Panc1 (cell line): Measurements from ENCODE around the gene FAF2.

Experiments used
- CTCF ChIP-seq: fragments of 450-650 bp; IDR thresholded peaks from 2 replicates; pipeline ENCODE4 v1.5.1; 2017; ENCODE audit warnings: mild to moderate bottlenecking
- REST ChIP-seq, 2 experiments: IDR thresholded peaks; 2 replicates each; pipeline ENCODE4 v1.6.1; 2011 to 2012; ENCODE audit warnings: low read depth in 2 of 2, control low read depth in 1 of 2, low read length in 1 of 2, mild to moderate bottlenecking in 1 of 2, moderate library complexity in 1 of 2; ENCODE audit not compliant: insufficient read depth in 1 of 2
- SIN3A ChIP-seq: IDR thresholded peaks from 2 replicates; pipeline ENCODE4 v1.6.1; 2012; ENCODE audit warnings: low read depth, mild to moderate bottlenecking, low read length, moderate library complexity, borderline replicate concordance; ENCODE audit not compliant: insufficient read depth
- TCF7L2 ChIP-seq: IDR thresholded peaks from 2 replicates; pipeline ENCODE4 v1.6.1; 2011; ENCODE audit warnings: mild to moderate bottlenecking, low read depth, low read length, inconsistent platforms

- TF ChIP-seq TCF7L2 (no peak), CTCF (no peak), REST (IDR thresholded peaks at IDR 0.05; ENCODE audit: insufficient read depth in 1 of 2, low read depth in 2 of 2, low read length in 1 of 2) (no peak), SIN3A (no peak)
Observed at GRCh38 chr5:176425791-176426190, 22.4 kb upstream of the FAF2 start.
